Stimulated activated CD4-positive, alpha-beta T cell treated with anti-CD3 and anti-CD28 coated beads, Interleukin-4, amount 100 ng/mL, for 1 hour (primary cell): Measurements from ENCODE around the gene GRHL1.

Source experiments
- DNase-seq: peaks from one replicate; pipeline ENCODE4 v3.0.0-alpha.2; 2020

The GRHL1 gene

GRCh38 chr2:9949992-9950520 is 1.4 kb upstream of the GRHL1 start:
- DNase-seq = no peak

- DNase-seq = peak; percentile 50
Observed at GRCh38 chr2:9950521-9951271, 797 bp upstream of the GRHL1 start.

DNA sequence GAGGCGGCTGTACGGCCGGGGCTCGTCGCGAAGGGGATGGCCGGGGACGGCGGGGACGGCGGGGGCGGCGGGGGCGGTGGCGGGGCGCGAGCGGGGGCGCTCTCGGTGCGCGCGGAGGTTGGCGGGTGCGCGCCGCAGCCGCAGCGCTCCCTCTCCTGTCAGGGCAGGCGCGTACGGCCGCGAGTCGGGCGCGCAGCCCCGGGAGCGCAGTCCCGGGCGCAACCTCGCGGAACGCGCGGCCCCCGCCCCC is 296 bp upstream of the GRHL1 start:
- DNase-seq = no peak

DNA sequence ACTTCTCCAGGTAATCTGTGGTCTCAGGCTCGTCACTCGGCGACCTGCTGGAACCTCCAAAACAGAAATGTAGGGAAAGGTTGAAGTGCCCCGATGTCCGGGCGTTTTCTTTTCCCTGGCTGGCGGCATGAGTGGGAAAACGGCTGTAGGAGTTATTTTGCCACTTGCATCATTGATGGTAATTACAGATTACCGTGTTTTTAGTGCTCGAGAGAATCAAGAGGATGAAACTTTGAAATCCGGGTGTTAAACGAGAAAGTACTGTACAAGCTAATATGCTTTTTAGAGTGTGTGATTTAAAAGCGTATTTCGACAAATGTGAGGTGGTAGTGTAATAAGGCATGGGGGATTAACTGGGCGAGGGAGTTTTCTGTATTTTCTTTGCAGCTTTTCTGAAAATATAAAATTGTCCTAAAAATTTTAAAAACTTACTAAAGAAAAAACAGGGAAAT is 819 bp downstream of the GRHL1 start:
- DNase-seq = no peak

DNA sequence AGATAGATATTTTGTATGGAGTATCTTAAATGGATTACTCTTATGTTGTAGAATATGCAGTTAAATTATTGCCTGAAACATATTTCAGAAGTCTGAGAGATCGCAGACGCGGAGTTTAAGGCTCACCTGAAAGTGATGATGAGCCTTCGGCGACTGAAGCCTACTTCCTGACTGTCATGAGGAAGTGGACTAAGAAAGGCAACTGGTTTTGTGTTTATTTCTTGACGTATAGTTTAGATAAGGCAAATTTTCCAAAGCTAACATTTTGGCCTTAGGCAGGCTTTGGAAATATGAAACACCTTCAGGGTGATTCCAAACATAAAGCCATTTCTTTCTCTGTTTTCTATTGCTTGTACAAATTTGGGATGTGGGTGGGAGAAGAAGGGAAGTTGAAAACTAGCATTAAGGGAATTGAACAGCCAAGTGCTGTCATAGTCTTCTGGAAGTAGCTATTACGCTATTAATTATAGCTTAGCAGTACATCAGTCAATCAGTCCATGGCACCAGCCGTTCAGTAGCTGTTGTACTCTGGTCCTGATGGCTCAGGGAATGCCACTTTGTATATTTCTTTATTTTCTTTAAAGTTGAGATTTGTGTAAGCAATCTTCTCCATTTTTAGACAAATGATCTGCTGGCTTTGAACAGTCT is 1.5 kb downstream of the GRHL1 start:
- DNase-seq = no peak

GRCh38 chr2:9954136-9954535 is 2.6 kb downstream of the GRHL1 start:
- DNase-seq = no peak

DNA sequence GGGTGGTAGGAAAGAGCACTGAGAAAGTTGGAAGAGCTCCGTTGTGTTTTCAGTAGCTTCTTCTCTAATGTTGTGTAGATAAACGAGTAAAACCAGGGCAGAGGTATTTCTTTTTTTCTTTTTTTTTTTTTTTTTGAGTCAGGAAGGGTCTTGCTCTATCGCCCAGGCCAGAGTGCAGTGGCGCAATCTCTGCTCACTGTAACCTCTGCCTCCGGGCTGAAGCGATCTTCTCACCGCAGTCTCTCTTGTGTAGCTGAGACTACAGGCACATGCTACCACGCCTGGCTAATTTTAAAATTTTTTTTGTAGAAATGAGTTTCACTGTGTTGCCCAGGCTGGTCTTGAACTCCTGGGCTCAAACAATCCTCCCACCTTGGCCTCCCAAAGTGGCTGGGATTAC is 6.6 kb downstream of the GRHL1 start:
- DNase-seq = no peak

DNA sequence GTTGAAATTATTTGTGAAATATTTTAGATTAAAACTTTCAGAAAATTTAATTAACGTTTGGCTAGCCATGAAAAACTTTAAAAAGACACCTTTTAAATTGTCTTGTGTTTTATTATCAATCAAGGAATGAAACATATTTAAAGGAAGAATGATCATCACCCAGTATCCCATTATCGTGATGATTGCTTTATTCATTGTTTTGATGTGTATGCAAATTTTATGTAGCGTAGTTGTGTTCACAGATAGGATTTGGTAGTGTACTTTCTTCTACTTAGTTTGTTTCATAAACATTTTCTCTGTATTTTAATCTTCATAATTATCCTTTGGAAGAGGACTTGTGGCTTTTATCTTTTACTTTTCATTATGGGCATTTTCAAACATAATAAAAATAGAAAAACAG is 7.8 kb downstream of the GRHL1 start:
- DNase-seq = no peak

GRCh38 chr2:9961013-9961412 is 9.5 kb downstream of the GRHL1 start:
- DNase-seq = no peak

DNA sequence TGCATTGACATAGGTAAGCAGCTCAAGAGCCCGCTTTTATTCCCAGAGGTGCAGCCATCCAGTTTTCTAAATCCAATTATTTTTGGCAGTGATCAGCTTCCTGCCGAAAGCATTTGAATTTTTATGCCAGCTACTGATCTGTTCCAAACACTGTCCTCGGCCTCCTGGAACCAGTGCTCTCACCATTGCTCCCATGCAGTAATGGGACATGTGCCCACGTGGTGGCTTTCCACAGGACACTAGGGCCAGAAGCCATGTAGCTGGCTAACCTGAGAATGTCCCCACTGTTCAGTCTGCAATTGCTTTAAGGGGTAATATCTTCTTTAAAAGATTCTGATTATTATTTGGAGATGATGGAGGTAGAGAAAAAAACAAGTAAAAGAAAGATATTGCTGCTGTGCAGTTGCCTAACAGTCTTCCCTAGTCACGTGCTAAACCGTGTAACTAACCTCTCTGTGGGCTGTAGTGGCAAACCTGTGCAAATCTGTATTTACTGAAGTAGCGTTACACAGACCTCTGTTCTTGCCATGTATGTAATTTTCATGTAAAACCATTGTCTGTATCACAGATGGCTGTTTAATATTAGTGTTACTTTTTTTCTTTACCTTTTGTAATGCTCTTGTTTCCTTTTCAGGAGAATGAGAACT is 13.0 kb downstream of the GRHL1 start:
- no peak for DNase-seq

DNA sequence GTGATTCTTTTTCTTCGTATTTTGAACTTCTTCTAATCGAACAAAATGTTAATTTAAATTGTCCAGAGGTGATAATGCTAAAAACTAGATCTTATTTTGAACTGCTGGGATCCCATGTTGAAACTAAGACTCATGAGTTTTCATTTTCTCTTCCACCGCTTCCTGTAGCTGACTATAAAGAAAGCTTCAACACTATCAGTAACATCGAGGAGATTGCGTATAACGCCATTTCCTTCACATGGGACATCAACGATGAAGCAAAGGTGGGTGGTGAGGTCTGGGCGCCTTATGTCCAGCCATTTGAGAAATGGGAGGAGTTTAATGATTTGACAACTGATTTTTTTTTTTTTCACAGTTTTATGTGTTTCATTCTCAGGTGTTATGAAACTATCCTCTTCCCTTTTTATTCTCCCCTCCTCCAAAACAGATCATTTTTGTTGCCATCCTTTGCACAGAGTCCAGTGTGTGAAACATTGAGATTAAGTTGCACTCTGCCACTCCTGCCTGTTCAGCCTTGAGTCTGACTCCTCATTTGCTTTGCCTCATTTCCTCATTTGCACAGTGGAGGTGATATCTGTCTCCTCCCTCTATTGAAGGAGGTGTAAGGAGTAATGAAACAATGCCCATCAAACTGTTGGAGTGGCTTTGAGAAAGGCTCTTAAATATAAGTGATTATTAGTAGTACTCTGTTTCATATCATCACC is 13.8 kb downstream of the GRHL1 start:
- DNase-seq = no peak

DNA sequence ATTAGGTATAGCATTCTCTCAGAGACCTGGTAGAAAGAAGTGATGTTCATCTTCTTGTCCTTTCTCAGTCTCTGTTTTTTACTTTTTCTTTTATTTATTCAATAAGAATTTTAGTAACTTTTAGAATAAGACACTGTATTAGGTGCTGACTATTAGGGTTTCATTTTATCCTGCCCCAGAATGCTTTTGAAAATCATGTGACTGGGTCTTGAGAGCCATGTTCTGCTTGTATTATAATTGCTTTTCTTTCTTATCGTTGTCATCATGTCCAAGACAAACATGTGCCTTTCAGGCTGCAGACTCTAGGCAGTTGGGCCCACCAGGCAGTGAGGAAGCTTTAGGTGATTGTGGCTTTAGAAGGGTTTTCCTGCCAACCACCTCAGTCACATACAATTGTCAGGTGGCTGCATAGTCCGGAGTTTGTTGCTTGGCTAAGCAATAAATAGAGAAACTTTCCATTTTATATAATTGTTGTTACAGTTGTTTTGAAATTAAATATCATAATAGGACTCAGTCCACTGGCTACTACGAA is 15.1 kb downstream of the GRHL1 start:
- no peak for DNase-seq

DNA sequence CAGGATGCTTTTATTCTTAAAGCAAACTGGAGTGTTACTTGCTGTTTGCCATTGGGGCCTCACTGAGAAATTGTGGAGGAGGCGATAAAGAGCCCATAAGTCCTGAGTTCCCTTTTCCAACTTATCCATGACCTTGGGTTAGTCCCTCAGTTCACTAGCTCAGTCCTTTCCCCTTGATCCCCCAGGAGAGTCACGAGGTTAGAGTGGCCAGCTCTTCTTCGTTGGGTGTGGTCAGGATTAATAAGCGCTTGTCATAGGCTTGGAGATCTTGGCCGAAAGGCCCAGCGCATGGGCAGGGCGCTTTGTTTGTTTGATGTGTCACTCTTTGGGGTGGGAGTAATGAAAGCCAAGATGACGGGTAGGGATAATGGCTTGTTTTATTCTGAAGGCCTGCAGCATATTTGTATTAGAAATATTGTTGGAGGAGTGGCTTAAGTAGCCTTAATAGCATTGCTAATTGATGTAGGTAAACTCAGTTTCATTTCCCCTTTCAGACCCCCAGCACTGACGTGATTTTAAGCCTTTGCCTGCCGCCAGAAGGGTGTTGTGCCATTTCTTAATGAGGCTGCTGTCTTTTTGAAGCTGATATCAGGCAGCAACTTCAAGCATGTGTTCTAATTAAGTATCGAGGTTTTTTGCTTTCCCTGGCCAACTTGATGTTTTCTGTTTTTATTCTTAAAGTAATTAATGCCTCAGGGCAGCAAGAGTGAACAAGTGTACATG is 15.7 kb downstream of the GRHL1 start:
- DNase-seq = no peak

GRCh38 chr2:9968553-9969497 is 17.3 kb downstream of the GRHL1 start:
- no peak for DNase-seq

- no peak for DNase-seq
Observed at GRCh38 chr2:9970200-9971044, 18.9 kb downstream of the GRHL1 start.

- no peak for DNase-seq
Observed at GRCh38 chr2:9971105-9971818, 19.8 kb downstream of the GRHL1 start.

- DNase-seq = no peak
Observed at GRCh38 chr2:9971890-9972289, 20.4 kb downstream of the GRHL1 start.

- no peak for DNase-seq
Observed at GRCh38 chr2:9972621-9973479, 21.4 kb downstream of the GRHL1 start.

DNA sequence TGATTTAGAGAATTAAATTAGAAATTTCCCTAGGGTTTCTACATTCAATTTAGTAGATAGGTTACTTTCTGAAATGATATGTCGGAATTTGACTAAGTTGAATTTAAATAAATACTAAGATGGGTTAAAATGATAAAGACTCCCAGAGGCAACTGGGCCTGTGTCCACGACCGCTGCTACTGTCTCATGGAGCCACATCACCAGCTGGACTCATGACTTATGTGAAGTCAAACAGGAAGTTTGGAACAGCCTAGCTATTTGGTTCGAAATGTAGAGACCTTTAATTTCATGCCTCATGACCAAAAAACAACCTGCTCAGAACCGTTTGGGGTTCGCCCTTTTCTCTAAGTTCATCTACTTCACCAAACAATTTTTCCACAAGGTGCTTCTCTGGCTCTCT is 22.2 kb downstream of the GRHL1 start:
- DNase-seq = no peak
